Activated CD8-positive, alpha-beta memory T cell treated with anti-CD3 and anti-CD28 coated beads, Interleukin-2, amount 10 ng/mL, durations not matched to agents 7 days and 5 days (primary cell): ENCODE measurements around the gene EID1. TPM values are rescaled to one million over a fixed set of nuclear protein-coding genes. Genes with fewer than 3 reads are reported as not detected.

Experiments used
- ATAC-seq: fragments of 150-1000 bp; cut with Tn5 transposase; one replicate; pipeline ENCODE4 v1.10.0; 2021; ENCODE audit warnings: moderate library complexity
- CTCF ChIA-PET: fragments of 350-600 bp; sonication (Branson Sonifier 250); formaldehyde crosslinking; loops from one replicate; lab custom pipeline; 2021; ENCODE audit warnings: antibody characterized with exemption; lab: Charles Lee
- DNase-seq: peaks from one replicate; pipeline ENCODE4 v3.0.0-alpha.2; 2020
- H3K27ac Mint-ChIP-seq: one replicate; pipeline ENCODE4 v1.8.0; 2021; ENCODE audit warnings: mild to moderate bottlenecking, mixed read lengths
- H3K27me3 Mint-ChIP-seq: one replicate; pipeline ENCODE4 v1.8.0; 2021; ENCODE audit warnings: mixed read lengths
- H3K36me3 Mint-ChIP-seq: one replicate; pipeline ENCODE4 v1.8.0; 2021; ENCODE audit warnings: mild to moderate bottlenecking, mixed read lengths
- H3K4me1 Mint-ChIP-seq: one replicate; pipeline ENCODE4 v1.8.0; 2021; ENCODE audit warnings: mixed read lengths
- H3K4me3 Mint-ChIP-seq: one replicate; pipeline ENCODE4 v1.8.0; 2021; ENCODE audit warnings: mild to moderate bottlenecking, moderate library complexity, mixed read lengths
- H3K9me3 Mint-ChIP-seq: one replicate; pipeline ENCODE4 v1.8.0; 2022; ENCODE audit warnings: low read depth, mixed read lengths
- total RNA-seq, 2 experiments: library from RNA; stranded (reverse); gene quantifications; one replicate each; pipeline ENCODE4 v1.2.3, GENCODE V29; 2021

EID1 gene
- total RNA-seq, 2 experiments from 2014 or later = 100 to 133 TPM

- peaks cover 30% of the 10 kb centered on the region for H3K36me3 Mint-ChIP-seq
- DNase-seq (peak; percentile 57), ATAC-seq (peak; percentile 20)
- H3K4me1 Mint-ChIP-seq = peaks cover 53% of the 10 kb centered on the region
- peak overlapping the region; percentile 82 for H3K27ac Mint-ChIP-seq
- CTCF ChIA-PET = interaction anchor here (0.9 to 1.6 kb wide), 4 partner anchors 13 to 63 kb away, joined by 3 to 5 read pairs (median 4); no protein-coding TSS in a partner anchor
- H3K27me3 Mint-ChIP-seq = peaks cover 3% of the 10 kb centered on the region
- no peak overlapping the region for H3K4me3 Mint-ChIP-seq
- H3K9me3 Mint-ChIP-seq = peaks cover 4% of the 10 kb centered on the region
Observed at GRCh38 chr15:48924528-48925393, 46.8 kb downstream of the EID1 start.

DNA sequence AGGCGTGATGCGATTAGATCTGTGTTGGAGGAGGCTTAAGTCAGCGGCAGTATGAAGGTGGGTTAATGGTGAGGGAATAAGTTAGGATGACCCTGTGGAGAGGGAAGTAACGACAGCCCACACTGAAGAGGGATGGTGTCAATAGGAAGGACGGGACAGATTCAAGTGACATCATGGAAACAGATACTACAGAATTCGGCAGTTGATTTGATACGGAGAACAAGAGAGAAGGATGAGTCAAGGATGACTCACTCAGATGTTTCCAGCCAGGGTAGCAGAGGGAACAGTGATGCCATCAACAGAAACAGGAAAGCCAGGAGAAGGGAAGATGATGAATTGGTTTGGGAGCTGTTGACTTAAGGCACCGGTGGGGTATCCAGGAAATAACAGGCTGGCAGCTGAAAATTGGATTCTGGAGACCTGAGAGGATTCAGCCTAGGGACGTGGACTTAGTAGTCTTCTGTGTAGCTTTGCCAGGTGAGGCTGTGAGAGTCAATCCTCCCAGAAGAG is 47.8 kb downstream of the EID1 start:
- H3K36me3 Mint-ChIP-seq = peaks cover 29% of the 10 kb centered on the region
- H3K4me1 Mint-ChIP-seq = peaks cover 57% of the 10 kb centered on the region
- peak; percentile 53 for DNase-seq
- ATAC-seq = peak; percentile 64
- CTCF ChIA-PET = interaction anchor here (1.6 kb wide), 2 partner anchors 15 to 64 kb away, joined by 4 to 5 read pairs; no protein-coding TSS in a partner anchor
- H3K27me3 Mint-ChIP-seq = peaks cover 3% of the 10 kb centered on the region
- peaks cover 4% of the 10 kb centered on the region for H3K9me3 Mint-ChIP-seq
- peak overlapping the region; percentile 14 for H3K4me3 Mint-ChIP-seq
- H3K27ac Mint-ChIP-seq = peak overlapping the region; percentile 82

DNA sequence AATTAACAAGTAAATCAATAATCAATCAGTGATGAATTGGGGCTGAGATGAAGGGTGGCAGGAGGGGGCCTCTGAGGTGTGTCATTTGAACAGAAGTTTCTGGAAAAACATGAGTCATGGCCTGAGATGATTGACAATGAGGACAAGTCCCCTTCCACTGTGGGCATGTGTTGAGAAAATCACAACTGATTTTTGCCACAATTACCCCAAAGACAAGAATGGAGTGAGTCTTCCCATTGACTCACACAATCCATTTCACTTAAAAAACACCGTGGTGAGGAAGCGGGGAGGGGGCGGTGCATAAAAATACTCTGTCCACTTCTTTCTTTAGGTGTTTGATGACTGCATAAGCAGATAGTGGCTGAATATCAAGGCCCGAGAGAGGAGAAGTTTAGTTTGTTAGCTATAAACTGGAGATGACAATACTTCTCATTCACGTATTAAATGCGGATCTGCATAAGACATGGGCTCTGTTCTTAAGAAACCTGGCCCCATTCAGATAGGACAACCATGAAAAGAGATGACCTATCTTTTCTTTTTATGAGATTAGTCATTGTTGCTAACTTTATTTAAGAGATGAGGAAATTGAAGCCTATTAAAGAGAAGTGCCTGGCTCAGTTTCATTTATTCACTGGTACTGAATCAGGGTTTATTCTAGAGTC is 51.1 kb downstream of the EID1 start:
- DNase-seq (peak; percentile 79), ATAC-seq (peak; percentile 63)
- Mint-ChIP-seq H3K4me1 (peaks cover 65% of the 10 kb centered on the region), H3K4me3 (no peak overlapping the region), H3K27me3 (peaks cover 4% of the 10 kb centered on the region), H3K9me3 (peaks cover 3% of the 10 kb centered on the region), H3K36me3 (peaks cover 28% of the 10 kb centered on the region), H3K27ac (peak overlapping the region; percentile 69)
- CTCF ChIA-PET = interaction anchor here (0.7 to 1.5 kb wide), 2 partner anchors 11 to 46 kb away, joined by 3 read pairs; no protein-coding TSS in a partner anchor

DNA sequence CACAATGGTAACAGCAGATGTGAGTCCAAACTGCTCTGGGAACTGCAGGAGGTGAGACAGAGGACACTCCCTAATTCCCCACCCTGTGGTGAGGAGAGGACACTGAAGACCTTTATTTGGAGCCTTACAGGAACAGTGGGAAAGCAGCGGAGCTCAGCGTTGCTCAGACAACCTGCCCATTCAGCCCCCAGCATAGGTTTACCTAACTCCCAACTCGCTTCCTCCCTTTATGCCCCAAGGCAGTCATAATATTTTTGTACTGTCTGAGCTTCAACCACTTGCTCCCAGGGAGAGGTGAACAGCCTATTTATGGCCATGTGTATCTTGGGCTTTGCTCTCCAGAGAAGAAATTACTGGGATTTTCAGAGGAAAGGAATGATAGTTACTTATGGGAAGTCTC is 51.7 kb downstream of the EID1 start:
- Mint-ChIP-seq H3K27ac (no peak overlapping the region), H3K27me3 (peaks cover 2% of the 10 kb centered on the region), H3K4me3 (no peak overlapping the region), H3K36me3 (peaks cover 23% of the 10 kb centered on the region), H3K9me3 (peaks cover 3% of the 10 kb centered on the region), H3K4me1 (peaks cover 58% of the 10 kb centered on the region)
- no peak for ATAC-seq
- no peak for DNase-seq
- CTCF ChIA-PET = interaction anchor here (0.6 to 1.5 kb wide), 2 partner anchors 10 to 1432 kb away, joined by 3 read pairs; no protein-coding TSS in a partner anchor

Other genes starting within 250 kb of the EID1 start
- gene FBN1, start 232.4 kb upstream of the EID1 start, total RNA-seq = 1 to 10 TPM; 1.1 to 1.3 TPM
- gene CEP152, start 67.1 kb upstream of the EID1 start, total RNA-seq = 10 to 100 TPM; 38.4 to 58.9 TPM
- gene SHC4, start 85.8 kb downstream of the EID1 start, total RNA-seq = 1 to 10 TPM; 3.0 to 9.8 TPM
- gene SECISBP2L, start 168.3 kb downstream of the EID1 start, total RNA-seq = 10 to 100 TPM; 29.3 to 32.3 TPM